ENCODE measurements around the gene GNL3. TPM values are rescaled to one million over a fixed set of nuclear protein-coding genes. Genes with fewer than 3 reads are reported as not detected.

The GNL3 gene
- polyA plus RNA-seq (2012; ENCODE audit: low read depth, missing spikeins), result 116 TPM

DNA sequence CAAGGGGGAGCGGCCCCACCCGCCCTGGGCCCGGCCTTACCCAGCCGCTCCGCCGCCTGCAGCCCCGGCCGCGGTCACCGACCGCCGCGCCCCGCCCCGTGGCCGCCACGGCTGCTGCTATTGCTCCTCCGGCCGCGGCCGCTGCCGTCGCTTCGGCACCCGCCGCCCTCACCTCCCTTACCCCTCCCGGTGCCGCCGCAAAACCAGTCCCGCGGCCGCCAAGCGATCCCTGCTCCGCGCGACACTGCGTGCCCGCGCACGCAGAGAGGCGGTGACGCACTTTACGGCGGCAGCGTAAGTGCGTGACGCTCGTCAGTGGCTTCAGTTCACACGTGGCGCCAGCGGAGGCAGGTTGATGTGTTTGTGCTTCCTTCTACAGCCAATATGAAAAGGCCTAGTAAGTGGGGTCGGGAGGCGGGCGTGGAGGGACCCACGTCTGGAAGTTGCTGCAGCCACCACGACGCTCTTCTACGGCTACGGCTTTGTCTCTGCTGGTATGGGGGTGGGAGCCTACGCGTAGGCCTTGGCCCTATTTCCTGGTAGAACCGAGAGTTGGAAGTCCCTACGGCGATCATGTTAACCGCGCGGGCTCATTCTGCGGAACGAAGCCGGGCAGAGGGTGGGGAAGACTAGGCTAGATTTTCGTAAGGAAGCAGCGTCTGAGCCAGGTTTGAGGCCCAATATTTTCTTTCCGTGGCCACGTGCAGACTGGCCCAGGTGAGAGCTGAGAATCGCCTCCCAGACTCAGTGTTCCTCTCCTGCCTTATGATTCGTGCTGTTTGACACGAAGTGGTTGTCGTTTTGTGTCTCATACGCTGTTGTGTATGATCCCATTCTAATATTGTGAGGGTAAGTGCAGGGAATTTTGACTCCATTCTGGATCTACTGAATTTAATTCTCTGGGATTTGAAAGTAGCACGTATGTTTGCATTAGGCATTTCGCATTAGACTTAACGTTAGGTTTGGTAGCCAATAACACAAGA lies at the start of gene GNL3, which contains the start of gene PBRM1:
Gene GNL3, plus strand, starts transcription at position 324 of the 983 bp plus-strand sequence. Its CDS starts 61 bp downstream, at position 385.
Gene PBRM1, minus strand, starts transcription at position 205 of the 983 bp plus-strand sequence.
- peak; percentile 78 for DNase-seq (ENCODE audit: insufficient read length, low spot score)
- FAIRE-seq, result peak; percentile 100
- no peak for TF ChIP-seq PAX5 (IDR thresholded peaks at IDR 0.05; ENCODE audit: insufficient read depth, low read length, severe bottlenecking)
- peak; percentile 87 for TF ChIP-seq POLR2AphosphoS5 (IDR thresholded peaks at IDR 0.05; ENCODE audit: low read depth, low read length)
- peak; percentile 93 for TF ChIP-seq POLR2A (IDR thresholded peaks at IDR 0.05; ENCODE audit: low read depth, low read length)
- TF ChIP-seq SPI1 (IDR thresholded peaks at IDR 0.05; ENCODE audit: low read depth, low read length), result no peak
- TF ChIP-seq TAF1 (IDR thresholded peaks at IDR 0.05; ENCODE audit: low read depth, low read length), result peak; percentile 97
- TF ChIP-seq POU2F2 (IDR thresholded peaks at IDR 0.05; ENCODE audit: low read depth, low read length), result peak; percentile 64; the same call in 1 of the 2 replicates

GRCh38 chr3:52636673-52637072 lies 49.2 kb upstream of the GNL3 start:
- FAIRE-seq (no peak), DNase-seq (ENCODE audit: insufficient read length, low spot score) (no peak)
- TF ChIP-seq PAX5 (IDR thresholded peaks at IDR 0.05; ENCODE audit: insufficient read depth, low read length, severe bottlenecking), result no peak
- no peak for TF ChIP-seq TAF1 (IDR thresholded peaks at IDR 0.05; ENCODE audit: low read depth, low read length)
- no peak for TF ChIP-seq SPI1 (IDR thresholded peaks at IDR 0.05; ENCODE audit: low read depth, low read length)
- no peak for TF ChIP-seq POLR2A (IDR thresholded peaks at IDR 0.05; ENCODE audit: low read depth, low read length)
- TF ChIP-seq POLR2AphosphoS5 (IDR thresholded peaks at IDR 0.05; ENCODE audit: low read depth, low read length), result no peak
- TF ChIP-seq POU2F2 (IDR thresholded peaks at IDR 0.05; ENCODE audit: low read depth, low read length), result no peak

DNA sequence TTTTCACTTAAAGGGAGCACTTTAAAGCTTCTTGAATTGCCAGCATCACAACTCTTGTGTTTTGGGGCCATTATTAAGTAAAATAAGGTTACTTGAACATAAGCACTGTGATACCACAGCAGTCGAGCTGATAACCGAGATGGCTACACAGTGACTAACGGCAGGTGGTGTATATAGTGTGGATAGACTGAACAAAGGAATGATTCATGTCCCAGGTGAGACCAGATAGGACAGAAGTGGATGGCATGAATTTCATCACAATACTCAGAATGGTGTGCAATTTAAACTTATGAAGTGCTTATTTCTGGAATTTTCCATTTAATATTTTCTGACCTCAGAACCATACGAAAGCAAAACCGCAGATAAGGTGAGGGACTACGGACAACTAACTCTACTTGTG lies 40.3 kb upstream of the GNL3 start:
- TF ChIP-seq POU2F2 (IDR thresholded peaks at IDR 0.05; ENCODE audit: low read depth, low read length) (no peak), PAX5 (IDR thresholded peaks at IDR 0.05; ENCODE audit: insufficient read depth, low read length, severe bottlenecking) (no peak), POLR2A (IDR thresholded peaks at IDR 0.05; ENCODE audit: low read depth, low read length) (no peak)
- DNase-seq (ENCODE audit: insufficient read length, low spot score), result no peak
- no peak for FAIRE-seq

GRCh38 chr3:52649461-52650210 lies 36.2 kb upstream of the GNL3 start:
- DNase-seq (ENCODE audit: insufficient read length, low spot score), result no peak
- no peak for FAIRE-seq
- no peak for TF ChIP-seq TAF1 (IDR thresholded peaks at IDR 0.05; ENCODE audit: low read depth, low read length)
- TF ChIP-seq PAX5 (IDR thresholded peaks at IDR 0.05; ENCODE audit: insufficient read depth, low read length, severe bottlenecking), result no peak
- no peak for TF ChIP-seq SPI1 (IDR thresholded peaks at IDR 0.05; ENCODE audit: low read depth, low read length)
- TF ChIP-seq POLR2AphosphoS5 (IDR thresholded peaks at IDR 0.05; ENCODE audit: low read depth, low read length), result no peak

DNA sequence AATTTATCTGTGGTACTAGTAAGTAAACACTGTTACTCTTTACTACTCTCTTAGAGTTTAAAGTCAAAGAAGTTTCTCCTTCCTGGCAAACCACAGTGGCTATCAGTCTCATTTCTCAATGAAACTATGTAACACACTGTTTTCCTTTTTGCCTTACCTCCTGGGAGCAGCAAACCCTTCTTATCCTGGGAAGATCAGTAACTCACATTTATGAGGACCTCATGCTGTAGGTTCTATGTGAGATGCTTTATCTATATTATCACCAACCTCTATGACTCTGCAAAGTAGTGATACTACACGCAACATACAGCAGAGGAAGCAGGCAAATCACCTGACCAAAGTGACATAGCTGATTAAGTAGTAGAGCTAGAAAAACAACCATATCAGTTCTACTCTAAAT lies 35.4 kb upstream of the GNL3 start:
- DNase-seq (ENCODE audit: insufficient read length, low spot score), result no peak
- TF ChIP-seq SPI1 (IDR thresholded peaks at IDR 0.05; ENCODE audit: low read depth, low read length) (no peak), POLR2A (IDR thresholded peaks at IDR 0.05; ENCODE audit: low read depth, low read length) (no peak), PAX5 (IDR thresholded peaks at IDR 0.05; ENCODE audit: insufficient read depth, low read length, severe bottlenecking) (no peak), TAF1 (IDR thresholded peaks at IDR 0.05; ENCODE audit: low read depth, low read length) (no peak), POU2F2 (IDR thresholded peaks at IDR 0.05; ENCODE audit: low read depth, low read length) (no peak), POLR2AphosphoS5 (IDR thresholded peaks at IDR 0.05; ENCODE audit: low read depth, low read length) (no peak)
- peak; percentile 26 for FAIRE-seq

- DNase-seq (ENCODE audit: insufficient read length, low spot score), result no peak
- TF ChIP-seq TAF1 (IDR thresholded peaks at IDR 0.05; ENCODE audit: low read depth, low read length) (no peak), PAX5 (IDR thresholded peaks at IDR 0.05; ENCODE audit: insufficient read depth, low read length, severe bottlenecking) (no peak), POLR2AphosphoS5 (IDR thresholded peaks at IDR 0.05; ENCODE audit: low read depth, low read length) (no peak), POU2F2 (IDR thresholded peaks at IDR 0.05; ENCODE audit: low read depth, low read length) (no peak), SPI1 (IDR thresholded peaks at IDR 0.05; ENCODE audit: low read depth, low read length) (no peak), POLR2A (IDR thresholded peaks at IDR 0.05; ENCODE audit: low read depth, low read length) (no peak)
- no peak for FAIRE-seq
Observed at GRCh38 chr3:52651592-52651991, 34.2 kb upstream of the GNL3 start.

GRCh38 chr3:52655895-52656294 lies 29.9 kb upstream of the GNL3 start:
- no peak for TF ChIP-seq POU2F2 (IDR thresholded peaks at IDR 0.05; ENCODE audit: low read depth, low read length)
- TF ChIP-seq PAX5 (IDR thresholded peaks at IDR 0.05; ENCODE audit: insufficient read depth, low read length, severe bottlenecking), result no peak
- no peak for TF ChIP-seq TAF1 (IDR thresholded peaks at IDR 0.05; ENCODE audit: low read depth, low read length)
- TF ChIP-seq POLR2AphosphoS5 (IDR thresholded peaks at IDR 0.05; ENCODE audit: low read depth, low read length), result no peak
- no peak for TF ChIP-seq POLR2A (IDR thresholded peaks at IDR 0.05; ENCODE audit: low read depth, low read length)
- TF ChIP-seq SPI1 (IDR thresholded peaks at IDR 0.05; ENCODE audit: low read depth, low read length), result no peak
- FAIRE-seq (peak; percentile 28), DNase-seq (ENCODE audit: insufficient read length, low spot score) (no peak)

- FAIRE-seq, result no peak
- no peak for TF ChIP-seq PAX5 (IDR thresholded peaks at IDR 0.05; ENCODE audit: insufficient read depth, low read length, severe bottlenecking)
- TF ChIP-seq TAF1 (IDR thresholded peaks at IDR 0.05; ENCODE audit: low read depth, low read length), result no peak
- TF ChIP-seq POLR2AphosphoS5 (IDR thresholded peaks at IDR 0.05; ENCODE audit: low read depth, low read length), result no peak
- TF ChIP-seq SPI1 (IDR thresholded peaks at IDR 0.05; ENCODE audit: low read depth, low read length), result no peak
- no peak for TF ChIP-seq POLR2A (IDR thresholded peaks at IDR 0.05; ENCODE audit: low read depth, low read length)
- TF ChIP-seq POU2F2 (IDR thresholded peaks at IDR 0.05; ENCODE audit: low read depth, low read length), result no peak
- no peak for DNase-seq (ENCODE audit: insufficient read length, low spot score)
Observed at GRCh38 chr3:52660046-52660445, 25.8 kb upstream of the GNL3 start.

- FAIRE-seq (no peak), DNase-seq (ENCODE audit: insufficient read length, low spot score) (no peak)
- no peak for TF ChIP-seq TAF1 (IDR thresholded peaks at IDR 0.05; ENCODE audit: low read depth, low read length)
- no peak for TF ChIP-seq SPI1 (IDR thresholded peaks at IDR 0.05; ENCODE audit: low read depth, low read length)
- TF ChIP-seq POLR2A (IDR thresholded peaks at IDR 0.05; ENCODE audit: low read depth, low read length), result no peak
- TF ChIP-seq POLR2AphosphoS5 (IDR thresholded peaks at IDR 0.05; ENCODE audit: low read depth, low read length), result no peak
- TF ChIP-seq POU2F2 (IDR thresholded peaks at IDR 0.05; ENCODE audit: low read depth, low read length), result no peak
- no peak for TF ChIP-seq PAX5 (IDR thresholded peaks at IDR 0.05; ENCODE audit: insufficient read depth, low read length, severe bottlenecking)
Observed at GRCh38 chr3:52663098-52663497, 22.7 kb upstream of the GNL3 start.
